Neutrophil (primary cell): ENCODE data around the gene PLB1.

Experiments used
- H3K27ac ChIP-seq: fragments of 200-600 bp; sonication (generic); 2 replicates; pipeline ENCODE4 v1.5.1; 2016; ENCODE audit warnings: mild to moderate bottlenecking, moderate library complexity
- H3K27me3 ChIP-seq: fragments of 200-600 bp; sonication (generic); 2 replicates; pipeline ENCODE4 v1.6.0; 2016; ENCODE audit warnings: mild to moderate bottlenecking
- H3K36me3 ChIP-seq: fragments of 200-600 bp; sonication (generic); 2 replicates; pipeline ENCODE4 v1.5.1; 2017
- H3K4me1 ChIP-seq, 2 experiments: fragments of 200-600 bp in 1 of 2; sonication (generic) in 1 of 2; 1 replicate in 1 of 2; 2 replicates in 1 of 2; pipeline versions ENCODE4 v1.5.1 to v1.6.1; 2013 to 2016; ENCODE audit warnings: low read depth in 1 of 2, low read length in 1 of 2, mild to moderate bottlenecking in 1 of 2, moderate library complexity in 1 of 2; ENCODE audit not compliant: control insufficient read depth in 1 of 2, insufficient read depth in 1 of 2
- H3K4me3 ChIP-seq, 2 experiments: fragments of 200-600 bp in 1 of 2; sonication (generic) in 1 of 2; 1 replicate in 1 of 2; 2 replicates in 1 of 2; pipeline ENCODE4 v1.5.1; 2013 to 2016; ENCODE audit warnings: low read depth in 1 of 2, low read length in 1 of 2, mild to moderate bottlenecking in 1 of 2, moderate library complexity in 1 of 2
- H3K9me3 ChIP-seq: fragments of 200-600 bp; sonication (generic); 2 replicates; pipeline ENCODE4 v1.5.1; 2016
- CTCF ChIP-seq: fragments of 200-600 bp; sonication (generic); IDR thresholded peaks from 2 replicates; pipeline ENCODE4 v1.5.1; 2016; ENCODE audit warnings: antibody characterized with exemption

PLB1 gene

GRCh38 chr2:28486526-28486925, 9.3 kb upstream of the PLB1 start:
- Histone ChIP-seq H3K36me3 (no peaks in the 10 kb centered on the region), H3K9me3 (no peaks in the 10 kb centered on the region), H3K4me3 (no peak overlapping the region), H3K27me3 (no peaks in the 10 kb centered on the region), H3K27ac (no peak overlapping the region), H3K4me1 (no peaks in the 10 kb centered on the region)
- TF ChIP-seq CTCF: no peak

- H3K4me1 ChIP-seq: no peaks in the 10 kb centered on the region
- no peak for TF ChIP-seq CTCF
- no peaks in the 10 kb centered on the region for H3K9me3 ChIP-seq
- H3K27me3 ChIP-seq: no peaks in the 10 kb centered on the region
- H3K4me3 ChIP-seq: no peak overlapping the region
- no peak overlapping the region for H3K27ac ChIP-seq
- no peaks in the 10 kb centered on the region for H3K36me3 ChIP-seq
Measured at GRCh38 chr2:28487258-28487657, 8.6 kb upstream of the PLB1 start.

- Histone ChIP-seq H3K27ac (no peak overlapping the region), H3K4me1 (peaks cover 0 to 4% of the 10 kb centered on the region in 2 experiments), H3K36me3 (no peaks in the 10 kb centered on the region), H3K9me3 (no peaks in the 10 kb centered on the region), H3K27me3 (no peaks in the 10 kb centered on the region), H3K4me3 (no peak overlapping the region)
- TF ChIP-seq CTCF: no peak
Measured at GRCh38 chr2:28488083-28488830, 7.6 kb upstream of the PLB1 start.

GRCh38 chr2:28488858-28489575, 6.8 kb upstream of the PLB1 start:
- Histone ChIP-seq H3K27me3 (no peaks in the 10 kb centered on the region), H3K4me3 (no peak overlapping the region), H3K36me3 (no peaks in the 10 kb centered on the region), H3K27ac (no peak overlapping the region), H3K9me3 (no peaks in the 10 kb centered on the region), H3K4me1 (peaks cover 0 to 4% of the 10 kb centered on the region in 2 experiments)
- TF ChIP-seq CTCF: no peak

GRCh38 chr2:28490558-28490957, 5.3 kb upstream of the PLB1 start:
- no peaks in the 10 kb centered on the region for H3K9me3 ChIP-seq
- H3K4me1 ChIP-seq: peaks cover 0 to 4% of the 10 kb centered on the region in 2 experiments
- no peaks in the 10 kb centered on the region for H3K36me3 ChIP-seq
- H3K27me3 ChIP-seq: no peaks in the 10 kb centered on the region
- no peak overlapping the region for H3K27ac ChIP-seq
- no peak for TF ChIP-seq CTCF
- H3K4me3 ChIP-seq: no peak overlapping the region
